Cortex of kidney (tissue), 1 donor: Measurements from ENCODE around the gene RAB40B.

Experiments
- DNase-seq: peaks from one replicate; lab custom pipeline; 2025; lab: John Stamatoyannopoulos, UW

RAB40B gene

DNA sequence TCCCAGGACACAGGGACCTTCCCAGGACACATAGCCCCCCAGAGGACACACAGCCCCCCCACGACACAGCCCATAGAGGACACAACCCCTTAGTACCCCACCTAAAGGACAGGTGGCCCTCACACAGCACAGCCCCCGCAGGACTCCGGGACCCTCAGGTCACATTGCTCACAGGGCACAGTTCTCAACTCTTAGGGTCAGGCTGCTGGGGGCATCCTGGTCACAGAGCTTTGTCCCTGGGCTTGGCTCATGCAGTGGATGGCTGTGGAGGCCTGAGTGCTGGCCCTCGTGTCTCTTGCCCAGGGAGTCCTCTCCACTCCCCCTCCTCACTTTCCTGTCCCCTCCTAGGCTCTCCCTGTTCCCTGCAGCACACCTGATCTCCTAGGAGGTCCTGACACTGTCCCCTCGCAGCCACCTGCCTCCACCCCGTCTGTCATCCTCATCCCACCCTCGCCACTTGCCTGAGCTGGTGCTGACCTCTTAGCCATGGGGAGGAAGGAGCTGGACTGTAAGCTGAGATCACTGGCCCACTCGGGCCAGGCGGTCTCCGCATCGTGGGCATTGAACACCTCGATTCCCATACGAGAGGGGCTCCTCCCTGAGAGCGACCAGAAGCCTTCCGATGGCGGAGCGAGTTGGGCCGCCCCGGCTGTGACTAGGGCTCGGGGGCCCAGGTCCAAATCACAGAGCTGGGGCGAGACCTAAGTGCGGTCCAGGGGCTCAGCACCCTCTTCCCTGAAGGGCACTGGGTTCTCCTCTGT, 48.8 kb downstream of the RAB40B start:
- no peak for DNase-seq

- DNase-seq = no peak
Measured at GRCh38 chr17:82648742-82649331, 49.7 kb downstream of the RAB40B start.

DNA sequence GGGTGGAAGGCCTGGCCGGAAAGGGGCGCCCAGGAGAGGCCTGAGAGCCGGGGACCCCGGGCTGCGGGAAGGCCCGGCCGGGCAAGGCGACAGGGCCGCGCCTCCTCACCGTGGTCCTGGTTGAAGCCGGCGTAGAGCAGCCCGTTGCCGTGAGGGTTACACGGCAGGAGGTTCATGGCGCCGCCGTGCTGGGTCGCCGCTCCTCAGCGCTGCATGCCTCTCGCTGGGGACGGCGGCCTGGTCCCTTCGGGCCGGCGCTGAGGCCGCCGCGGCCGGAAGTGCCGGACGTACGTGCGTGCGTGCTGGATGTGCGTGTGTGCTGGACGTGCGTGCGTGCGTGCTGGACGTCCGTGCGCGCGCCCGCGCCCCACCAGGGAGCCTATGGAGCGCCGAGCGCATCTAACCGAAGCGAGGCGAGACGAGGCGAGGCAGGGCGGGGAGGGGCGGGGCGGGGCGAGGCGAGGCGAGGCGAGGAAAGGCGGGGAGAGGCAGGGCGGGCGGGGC, 50.3 kb downstream of the RAB40B start, which contains the start of gene WDR45B:
Gene WDR45B, minus strand, starts transcription at position 280 of the 504 bp plus-strand sequence. Its CDS starts 104 bp downstream, at position 176.
- no peak for DNase-seq

DNA sequence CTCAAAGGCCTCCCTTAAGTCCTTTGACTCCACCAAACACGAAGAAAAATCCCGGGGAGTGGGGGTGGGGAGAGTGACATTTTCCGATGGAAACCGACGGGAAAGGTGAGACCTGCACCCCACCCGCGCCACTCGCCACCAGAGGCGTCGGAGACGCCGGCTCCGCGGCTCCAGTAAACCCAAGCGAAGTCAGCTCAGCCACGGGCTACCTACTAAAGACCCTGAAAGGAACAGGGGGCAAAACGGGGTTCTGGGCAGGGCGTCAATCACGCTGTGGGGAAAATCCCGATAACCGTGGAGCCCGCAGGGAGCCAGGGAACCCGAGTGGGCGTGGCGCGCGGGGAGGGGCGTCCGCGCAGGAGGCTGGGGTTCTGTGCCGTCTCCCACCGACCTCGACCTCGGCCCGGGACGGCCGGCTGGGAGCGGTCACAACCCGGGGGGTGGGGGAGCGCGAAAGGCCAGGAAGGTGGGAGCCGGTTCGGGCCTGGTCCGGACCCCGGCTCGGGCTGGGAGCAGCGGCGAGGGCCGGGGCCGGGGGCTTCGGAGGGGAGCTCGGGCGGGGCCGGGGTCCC, 50.8 kb downstream of the RAB40B start:
- no peak for DNase-seq

- no peak for DNase-seq
Measured at GRCh38 chr17:82645516-82645915, 53.0 kb downstream of the RAB40B start.

DNA sequence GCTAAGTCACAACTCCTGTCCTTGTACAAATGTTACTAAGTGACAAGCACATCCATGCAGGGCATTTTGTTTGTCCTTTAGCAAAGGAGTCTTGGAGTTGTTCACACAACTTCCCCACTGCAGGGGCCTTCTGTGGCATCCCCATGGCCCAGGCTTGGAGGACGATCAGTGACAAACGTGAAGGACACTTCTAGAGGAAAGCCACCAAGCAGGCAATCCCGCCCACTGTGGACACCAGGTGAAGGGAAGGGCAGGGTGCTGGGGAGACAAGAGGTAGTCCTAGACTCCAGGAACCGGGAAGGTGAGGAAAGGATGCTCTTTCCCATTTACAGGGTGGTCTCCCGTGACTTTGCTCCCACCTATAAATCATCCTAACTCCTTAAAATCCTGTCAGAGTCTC, 54.4 kb downstream of the RAB40B start:
- DNase-seq = no peak

GRCh38 chr17:82642022-82642421, 56.5 kb downstream of the RAB40B start:
- no peak for DNase-seq

DNA sequence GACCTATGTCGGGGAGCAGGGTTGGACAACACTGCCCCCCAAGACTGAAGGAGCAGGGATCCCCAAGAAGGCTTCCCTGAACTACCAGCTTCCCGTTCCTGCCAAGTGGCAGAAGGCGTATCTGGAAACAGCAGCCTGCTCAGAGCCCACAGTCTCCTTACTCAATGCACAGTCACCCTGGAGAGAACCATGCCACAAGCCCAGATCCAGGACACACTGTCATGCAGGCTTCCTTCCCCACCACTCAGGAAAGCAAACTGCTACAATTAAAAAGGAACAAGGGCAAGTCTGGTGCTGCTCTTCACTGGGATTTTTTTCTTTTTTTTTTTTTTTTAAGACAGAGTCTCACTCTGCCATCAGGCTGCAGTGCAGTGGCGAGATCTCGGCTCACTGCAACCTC, 58.5 kb downstream of the RAB40B start:
- DNase-seq = no peak

GRCh38 chr17:82639628-82640027, 58.9 kb downstream of the RAB40B start:
- DNase-seq = no peak

GRCh38 chr17:82638183-82638773, 60.2 kb downstream of the RAB40B start:
- no peak for DNase-seq

DNA sequence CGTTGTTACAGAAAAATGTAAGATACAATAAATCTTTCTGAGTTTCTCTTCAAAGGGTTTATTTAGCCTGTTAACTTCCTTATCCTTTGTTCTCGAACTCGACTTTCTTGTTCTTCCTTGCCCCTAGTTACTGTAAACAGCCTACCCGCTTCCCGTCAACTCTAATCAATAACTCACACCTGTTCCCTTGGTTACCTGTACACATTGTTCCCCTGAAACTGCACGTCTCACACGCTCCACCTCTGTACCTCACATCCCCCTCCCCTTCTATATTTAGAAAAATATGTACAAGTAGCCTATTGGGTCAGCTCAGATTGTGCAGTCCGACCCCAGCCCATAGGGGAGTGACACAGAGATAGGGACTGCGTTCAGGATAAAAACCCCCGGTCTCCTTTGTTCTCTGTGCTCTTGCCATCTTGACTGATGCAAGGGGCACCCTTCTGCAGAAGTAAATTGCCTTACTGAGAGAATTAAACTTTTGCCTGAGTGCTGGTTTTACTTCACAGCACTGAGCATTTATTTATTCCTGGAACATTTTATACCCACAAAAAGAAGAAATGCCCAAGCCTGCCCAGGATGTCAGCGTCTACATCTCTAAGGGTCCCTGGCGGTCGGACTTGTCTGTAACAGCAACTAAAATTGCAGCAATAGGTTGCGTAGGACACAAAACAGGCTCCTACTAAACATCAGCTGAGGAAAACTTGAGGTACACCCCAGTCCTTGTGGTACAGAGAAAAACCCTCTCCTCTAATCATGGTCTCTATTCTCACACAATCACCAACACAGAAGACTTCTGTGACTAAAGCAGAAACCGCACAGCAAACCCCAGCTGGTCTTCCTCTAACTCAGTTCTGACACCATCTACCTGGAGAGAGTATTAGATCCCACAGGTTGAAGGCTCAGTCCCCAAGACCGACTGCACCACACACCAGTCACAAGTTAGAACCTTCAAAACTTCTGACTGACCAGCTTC, 61.6 kb downstream of the RAB40B start:
- DNase-seq = no peak

DNA sequence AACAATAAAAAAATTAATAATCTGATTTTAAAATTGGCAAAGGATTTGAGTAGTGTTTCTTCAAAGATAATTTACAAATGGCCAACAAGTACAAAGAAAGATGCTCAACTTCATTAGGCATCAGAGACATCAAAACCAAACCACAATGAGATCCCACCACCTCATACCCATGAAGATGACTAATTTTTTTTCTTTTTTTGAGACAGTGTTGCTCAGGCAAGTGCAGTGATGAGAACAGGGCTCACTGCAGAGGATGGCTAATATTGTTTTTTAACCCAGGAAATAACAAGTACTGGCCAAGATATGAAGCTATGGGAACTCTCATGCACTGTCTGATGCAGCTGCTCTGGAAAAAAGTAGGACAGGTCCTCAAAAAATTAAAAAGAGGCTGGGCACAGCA, 65.2 kb downstream of the RAB40B start:
- DNase-seq = no peak

DNA sequence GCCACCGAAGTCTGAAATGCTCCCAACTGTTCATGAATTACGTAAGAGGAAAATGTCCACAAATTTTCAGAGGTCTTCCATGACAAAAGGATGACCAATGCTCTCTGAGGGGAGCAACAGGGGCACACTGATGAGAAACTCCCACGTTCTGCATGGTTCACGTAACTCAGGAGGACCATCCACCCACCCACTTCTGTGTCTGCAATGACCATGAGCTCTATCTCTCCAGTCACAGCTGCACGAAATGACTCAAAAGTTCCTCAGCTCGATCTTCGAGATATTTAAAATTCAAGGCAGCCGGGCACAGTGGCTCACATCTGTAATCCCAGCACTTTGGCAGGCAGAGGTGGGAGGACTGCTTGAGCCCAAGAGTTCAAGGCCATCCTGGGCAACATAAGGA, 66.0 kb downstream of the RAB40B start:
- no peak for DNase-seq

GRCh38 chr17:82631544-82631943, 67.0 kb downstream of the RAB40B start:
- no peak for DNase-seq

- DNase-seq = no peak
Measured at GRCh38 chr17:82630212-82630611, 68.3 kb downstream of the RAB40B start.

DNA sequence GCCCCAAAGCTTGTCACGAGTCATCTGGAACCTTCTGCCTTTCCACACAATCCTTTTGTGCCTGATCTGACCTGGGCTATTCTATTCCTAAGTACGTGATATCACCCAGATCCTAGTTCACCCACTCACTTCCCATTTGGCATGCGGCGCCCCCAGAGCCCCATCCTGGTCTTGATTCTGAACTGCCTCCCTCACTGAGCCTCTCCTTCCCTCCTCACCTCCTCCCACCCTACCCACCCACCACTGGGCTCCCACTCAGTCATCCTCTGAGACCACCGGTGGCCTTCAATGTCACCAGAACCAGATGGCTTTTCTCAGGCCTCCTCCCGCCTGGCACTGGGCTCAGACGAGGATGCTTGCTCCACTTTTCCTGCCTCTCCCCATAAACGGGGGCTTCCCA, 68.8 kb downstream of the RAB40B start:
- DNase-seq = no peak

DNA sequence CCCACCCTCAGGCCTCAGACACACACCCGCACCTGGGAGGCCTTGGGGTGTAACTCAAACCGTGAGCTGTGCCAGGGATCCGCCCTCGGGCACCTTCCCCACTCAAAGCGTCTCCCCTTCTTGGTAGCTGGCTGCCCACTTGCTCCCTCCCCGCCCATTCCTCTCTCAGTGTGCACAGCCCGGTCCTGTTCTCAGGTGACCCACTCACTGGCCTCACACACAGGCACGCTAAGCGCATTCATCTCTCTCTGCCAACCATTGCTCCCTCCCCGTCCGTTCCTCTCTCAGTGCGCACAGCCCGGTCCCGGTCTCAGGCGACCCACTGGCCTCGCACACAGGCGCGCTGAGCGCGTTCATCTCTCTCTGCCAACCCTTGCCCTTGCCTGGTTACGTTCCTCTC, 71.1 kb downstream of the RAB40B start:
- no peak for DNase-seq

- no peak for DNase-seq
Measured at GRCh38 chr17:82623707-82624106, 74.8 kb downstream of the RAB40B start.

DNA sequence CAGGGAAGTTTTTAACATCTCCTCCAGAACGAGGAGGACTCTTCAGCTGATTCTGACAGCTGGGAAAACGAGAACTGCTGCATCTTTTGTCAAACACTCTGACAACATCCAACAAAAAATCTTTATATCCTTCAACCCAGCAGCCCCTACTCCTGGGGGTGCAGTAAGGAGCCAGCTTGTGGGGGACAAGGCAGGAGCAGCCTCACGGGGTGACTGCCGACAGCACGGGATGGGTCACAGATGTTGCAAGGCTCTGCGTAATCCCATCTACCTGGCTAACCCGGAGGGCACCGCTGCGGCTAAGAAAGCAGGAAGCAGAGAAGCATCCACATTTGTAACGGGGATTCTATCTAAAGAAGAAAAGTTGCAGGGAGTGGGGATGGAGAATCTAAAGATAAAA, 78.9 kb downstream of the RAB40B start:
- no peak for DNase-seq

DNA sequence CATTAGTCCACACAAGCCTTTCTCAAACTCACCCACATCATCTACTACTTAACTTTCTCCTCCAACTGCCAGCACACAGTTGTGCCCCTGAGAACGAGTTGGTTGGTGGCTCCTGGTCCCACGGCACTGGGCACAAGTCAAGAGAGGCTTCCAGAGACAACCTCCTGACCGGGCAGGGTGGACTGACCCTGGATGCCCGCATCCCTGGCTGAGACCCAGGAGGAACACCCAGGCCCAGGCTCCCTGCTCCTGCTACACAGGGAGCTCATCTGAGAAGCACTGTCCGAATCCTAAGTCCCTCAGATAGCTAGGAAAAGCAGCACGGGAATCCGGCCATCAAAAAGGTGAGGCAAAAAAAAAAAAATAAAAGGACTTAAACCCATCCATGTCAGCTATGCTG, 79.3 kb downstream of the RAB40B start:
- no peak for DNase-seq

- no peak for DNase-seq
Measured at GRCh38 chr17:82616021-82616711, 82.3 kb downstream of the RAB40B start.
